Right lobe of liver (tissue), 4 donors: Measurements from ENCODE around the gene SEPTIN5.

Source experiments
- POLR2A ChIP-seq: fragments of 450-650 bp; IDR thresholded peaks from one replicate; pipeline ENCODE4 v1.6.1; 2017; ENCODE audit warnings: antibody characterized with exemption, mild to moderate bottlenecking
- TF ChIP-seq, protein P1 (sequence below), 4 donors: fragments of 200-600 bp in 3 of 4; fragments of 450-650 bp in 1 of 4; IDR thresholded peaks; one replicate each; pipeline versions ENCODE4 v1.5.1 to v1.8.0; 2016 to 2022; ENCODE audit warnings: antibody characterized with exemption in 4 of 4, mild to moderate bottlenecking in 2 of 4
- donor health status: DM: no; HTN: no; CAD: no.
- donor health status: DM: no; HTN: no; CAD: no.
- donor health status: DM: no; HTN: yes; CAD: no.

- TF ChIP-seq, protein P1, sequence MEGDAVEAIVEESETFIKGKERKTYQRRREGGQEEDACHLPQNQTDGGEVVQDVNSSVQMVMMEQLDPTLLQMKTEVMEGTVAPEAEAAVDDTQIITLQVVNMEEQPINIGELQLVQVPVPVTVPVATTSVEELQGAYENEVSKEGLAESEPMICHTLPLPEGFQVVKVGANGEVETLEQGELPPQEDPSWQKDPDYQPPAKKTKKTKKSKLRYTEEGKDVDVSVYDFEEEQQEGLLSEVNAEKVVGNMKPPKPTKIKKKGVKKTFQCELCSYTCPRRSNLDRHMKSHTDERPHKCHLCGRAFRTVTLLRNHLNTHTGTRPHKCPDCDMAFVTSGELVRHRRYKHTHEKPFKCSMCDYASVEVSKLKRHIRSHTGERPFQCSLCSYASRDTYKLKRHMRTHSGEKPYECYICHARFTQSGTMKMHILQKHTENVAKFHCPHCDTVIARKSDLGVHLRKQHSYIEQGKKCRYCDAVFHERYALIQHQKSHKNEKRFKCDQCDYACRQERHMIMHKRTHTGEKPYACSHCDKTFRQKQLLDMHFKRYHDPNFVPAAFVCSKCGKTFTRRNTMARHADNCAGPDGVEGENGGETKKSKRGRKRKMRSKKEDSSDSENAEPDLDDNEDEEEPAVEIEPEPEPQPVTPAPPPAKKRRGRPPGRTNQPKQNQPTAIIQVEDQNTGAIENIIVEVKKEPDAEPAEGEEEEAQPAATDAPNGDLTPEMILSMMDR (IDR thresholded peaks at IDR 0.05): no peak
- no peak for TF ChIP-seq POLR2A
Observed at GRCh38 chr22:19742160-19743066, 28.1 kb downstream of the SEPTIN5 start.
